Adrenal gland (tissue), 12 donors: ENCODE data around the gene MUC15. TPM values are rescaled to one million over a fixed set of nuclear protein-coding genes. Genes with fewer than 3 reads are reported as not detected.

Experiments
- DNase-seq, 7 donors: peaks; one replicate each; pipeline ENCODE4 v3.0.0-alpha.2; 2019 to 2020
- H3K27ac ChIP-seq, 5 donors: fragments of 200-600 bp; sonication (generic) in 4 of 5; 1 replicate in 3 of 5; 2 replicates in 2 of 5; pipeline versions ENCODE4 v1.5.1 to v1.8.0; 2016 to 2020; ENCODE audit warnings: mild to moderate bottlenecking in 1 of 5
- H3K27me3 ChIP-seq: fragments of 200-600 bp; 2 replicates; pipeline ENCODE4 v1.8.0; 2021
- H3K36me3 ChIP-seq, 2 donors: fragments of 200-600 bp; replicated peaks in 1 of 2; 1 replicate in 1 of 2; 2 replicates in 1 of 2; pipeline versions ENCODE4 v1.5.1 to v1.8.0; 2018 to 2022
- H3K4me1 ChIP-seq, 2 donors: fragments of 200-600 bp; replicated peaks in 1 of 2; 1 replicate in 1 of 2; 2 replicates in 1 of 2; pipeline versions ENCODE4 v1.5.1 to v1.8.0; 2018 to 2021
- H3K4me3 ChIP-seq, 4 donors: fragments of 200-600 bp; sonication (generic) in 3 of 4; one replicate each; pipeline ENCODE4 v1.5.1; 2016 to 2018
- H3K9me3 ChIP-seq, 3 donors: fragments of 200-600 bp; sonication (generic) in 1 of 3; replicated peaks in 1 of 3; 1 replicate in 2 of 3; 2 replicates in 1 of 3; pipeline versions ENCODE4 v1.5.1 to v1.8.0; 2016 to 2021
- CTCF ChIP-seq, 6 experiments: fragments of 450-650 bp in 4 of 6; fragments of 200-600 bp in 2 of 6; sonication (generic) in 1 of 6; IDR thresholded peaks; 1 replicate in 5 of 6; 2 replicates in 1 of 6; pipeline versions ENCODE4 v1.5.1 to v1.8.0; 2016 to 2021; ENCODE audit warnings: antibody characterized with exemption in 6 of 6, mild to moderate bottlenecking in 2 of 6, moderate library complexity in 1 of 6
- POLR2A ChIP-seq, 2 donors: fragments of 450-650 bp; IDR thresholded peaks; one replicate each; pipeline ENCODE4 v1.6.1; 2017; ENCODE audit warnings: antibody characterized with exemption in 2 of 2, mild to moderate bottlenecking in 2 of 2, moderate library complexity in 1 of 2
- WGBS, 4 donors: extraction: QIAGEN DNeasy Blood & Tissue Kit in 2 of 4; methylation state at CpG; one replicate each; pipeline versions ENCODE4 v1.1.5 to v1.1.7; 2013 to 2017; 5-methylcytosine and 5-hydroxymethylcytosine counted together
- intact Hi-C, 2 donors: fragments of 100-400 bp; cut with DNase I; formaldehyde crosslinking; loops; one replicate each; pipeline versions ENCODE4 v1.14.1 to v1.15.0; 2022 to 2023
- polyA plus RNA-seq, 3 donors: library from polyadenylated mRNA; stranded (reverse); fragments of 200-250 nt in 2 of 3; fragments of 350-450 nt in 1 of 3; fragmentation: Illumina TruSeq in 1 of 3; extraction: RNeasy Lipid Tissue Mini Kit (QIAGEN cat#74804) in 1 of 3; gene quantifications; one replicate each; pipeline ENCODE4 v1.2.3, GENCODE V29; 2013 to 2014
- total RNA-seq, 9 donors: library from RNA; depleted of rRNA in 4 of 9; stranded (reverse); fragments of >200 nt in 4 of 9; fragments of 120-200 nt in 1 of 9; fragmentation: NEBNext Ultra II Directional in 1 of 9; extraction: Animal tissue kit (Norgen Biotek cat#: 25700) in 1 of 9; gene quantifications; one replicate each; pipeline versions ENCODE4 v1.1.0 to v1.2.4, GENCODE V29; 2013 to 2023
- donor health status: healthy with polysubstance abuse.
- donor health status: Bipolar disorder and iron deficiency.
- donor health status: DM: yes; HTN: yes; CAD: no.
- donor health status: DM: no; HTN: no; CAD: no.
- donor health status: DM: no; HTN: no; CAD: no.
- donor health status: DM: yes; HTN: yes; CAD: no.

The MUC15 gene
- total and polyA plus RNA-seq, 12 donors = 0.07 to 0.95 (median 0.32) TPM; not detected in 7

- TF ChIP-seq POLR2A (IDR thresholded peaks at IDR 0.05) (no peak), CTCF (IDR thresholded peaks at IDR 0.05) (no peak)
- intact Hi-C loops = no loop called here
- no peak overlapping the region for H3K4me3 ChIP-seq
- no peaks in the 10 kb centered on the region for H3K9me3 ChIP-seq
- 58 to 89% (median 74%) methylated on average over 2 of the region's 2 CpGs for WGBS, 4 donors
- H3K4me1 ChIP-seq = no peaks in the 10 kb centered on the region
- no peak for DNase-seq
- H3K36me3 ChIP-seq = no peaks in the 10 kb centered on the region
- H3K27ac ChIP-seq = no peak overlapping the region
- H3K27me3 ChIP-seq = no peaks in the 10 kb centered on the region
Measured at GRCh38 chr11:26573896-26574295, 1.8 kb upstream of the MUC15 start.

- intact Hi-C loops = no loop called here
- no peak overlapping the region for H3K27ac ChIP-seq
- H3K4me3 ChIP-seq = no peak overlapping the region
- no peaks in the 10 kb centered on the region for H3K36me3 ChIP-seq
- no peak for DNase-seq
- 69 to 82% (median 77%) methylated on average over 11 of the region's 11 CpGs for WGBS, 4 donors
- TF ChIP-seq CTCF (IDR thresholded peaks at IDR 0.05) = no peak
- TF ChIP-seq POLR2A (IDR thresholded peaks at IDR 0.05) = no peak
- H3K9me3 ChIP-seq = no peaks in the 10 kb centered on the region
- H3K4me1 ChIP-seq = no peaks in the 10 kb centered on the region
- no peaks in the 10 kb centered on the region for H3K27me3 ChIP-seq
Measured at GRCh38 chr11:26572770-26573402, 823 bp upstream of the MUC15 start.

GRCh38 chr11:26569646-26570045 is 2.4 kb downstream of the MUC15 start:
- H3K4me3 ChIP-seq = no peak overlapping the region
- H3K27me3 ChIP-seq = no peaks in the 10 kb centered on the region
- TF ChIP-seq CTCF (IDR thresholded peaks at IDR 0.05) (no peak), POLR2A (IDR thresholded peaks at IDR 0.05) (no peak)
- DNase-seq = no peak
- no peaks in the 10 kb centered on the region for H3K9me3 ChIP-seq
- intact Hi-C loops = no loop called here
- H3K4me1 ChIP-seq = no peaks in the 10 kb centered on the region
- H3K27ac ChIP-seq = no peak overlapping the region
- WGBS, 4 donors = 36 to 64% (median 49%) methylated on average over 2 of the region's 2 CpGs
- H3K36me3 ChIP-seq = no peaks in the 10 kb centered on the region

- Histone ChIP-seq H3K4me3 (no peak overlapping the region), H3K27ac (no peak overlapping the region), H3K36me3 (no peaks in the 10 kb centered on the region), H3K9me3 (no peaks in the 10 kb centered on the region), H3K4me1 (no peaks in the 10 kb centered on the region), H3K27me3 (no peaks in the 10 kb centered on the region)
- WGBS, 4 donors = 59 to 70% (median 63%) methylated on average over 4 of the region's 4 CpGs
- TF ChIP-seq CTCF (IDR thresholded peaks at IDR 0.05) (no peak), POLR2A (IDR thresholded peaks at IDR 0.05) (no peak)
- intact Hi-C loops = no loop called here
- no peak for DNase-seq
Measured at GRCh38 chr11:26558190-26558589, 13.9 kb downstream of the MUC15 start.
